H9 (cell line): ENCODE measurements around the gene MAP3K12. TPM values are rescaled to one million over a fixed set of nuclear protein-coding genes. Genes with fewer than 3 reads are reported as not detected.

Experiments used
- DNase-seq: peaks from one replicate; pipeline ENCODE4 v3.0.0-alpha.2; 2017
- H2AFZ ChIP-seq: one replicate; pipeline ENCODE4 v1.6.1; 2013; ENCODE audit warnings: mild to moderate bottlenecking, low read length, control low read depth, moderate library complexity
- H2AK5ac ChIP-seq: 2 replicates; pipeline ENCODE4 v1.6.1; 2013; ENCODE audit warnings: low read length, control low read depth, mixed read lengths; ENCODE audit not compliant: insufficient read length
- H2BK120ac ChIP-seq: one replicate; pipeline ENCODE4 v1.6.1; 2013; ENCODE audit warnings: low read depth, mild to moderate bottlenecking, low read length, control low read depth, inconsistent platforms; ENCODE audit not compliant: poor library complexity, severe bottlenecking
- H2BK12ac ChIP-seq: 2 replicates; pipeline ENCODE4 v1.6.1; 2013; ENCODE audit warnings: low read length, control low read depth, mixed read lengths, low read depth; ENCODE audit not compliant: insufficient read length
- H2BK15ac ChIP-seq: 2 replicates; pipeline ENCODE4 v1.6.1; 2013; ENCODE audit warnings: low read depth, low read length, control low read depth
- H2BK20ac ChIP-seq: one replicate; pipeline ENCODE4 v1.6.1; 2013; ENCODE audit warnings: low read depth, mild to moderate bottlenecking, low read length, control low read depth, inconsistent platforms; ENCODE audit not compliant: poor library complexity, severe bottlenecking
- H2BK5ac ChIP-seq: 2 replicates; pipeline ENCODE4 v1.6.1; 2013; ENCODE audit warnings: low read length, control low read depth, mixed read lengths; ENCODE audit not compliant: insufficient read length
- H3K14ac ChIP-seq: 2 replicates; pipeline ENCODE4 v1.6.1; 2013; ENCODE audit warnings: low read length, control low read depth; ENCODE audit not compliant: insufficient read depth
- H3K18ac ChIP-seq: 2 replicates; pipeline ENCODE4 v1.6.1; 2013; ENCODE audit warnings: low read depth, mild to moderate bottlenecking, mixed read lengths, low read length, control low read depth; ENCODE audit not compliant: insufficient read length
- H3K23ac ChIP-seq: 2 replicates; pipeline ENCODE4 v1.6.1; 2013; ENCODE audit warnings: low read length, control low read depth, mixed read lengths, low read depth; ENCODE audit not compliant: insufficient read length
- H3K23me2 ChIP-seq: 2 replicates; pipeline ENCODE4 v1.6.1; 2013; ENCODE audit warnings: low read depth, mild to moderate bottlenecking, mixed read lengths, low read length, control low read depth; ENCODE audit not compliant: insufficient read length, poor library complexity, severe bottlenecking
- H3K27ac ChIP-seq: 2 replicates; pipeline ENCODE4 v1.5.1; 2013; ENCODE audit warnings: low read length, control low read depth, mixed read lengths, low read depth; ENCODE audit not compliant: insufficient read length
- H3K27me3 ChIP-seq: 2 replicates; pipeline ENCODE4 v1.6.1; 2013; ENCODE audit warnings: low read length, control low read depth, inconsistent platforms; ENCODE audit not compliant: insufficient read depth
- H3K4ac ChIP-seq: 2 replicates; pipeline ENCODE4 v1.6.1; 2013; ENCODE audit warnings: low read depth, mild to moderate bottlenecking, control low read depth, inconsistent platforms, low read length, moderate library complexity
- H3K4me1 ChIP-seq: 2 replicates; pipeline ENCODE4 v1.6.1; 2013; ENCODE audit warnings: low read length, control low read depth, inconsistent platforms; ENCODE audit not compliant: insufficient read depth
- H3K4me2 ChIP-seq: 2 replicates; pipeline ENCODE4 v1.6.1; 2013; ENCODE audit warnings: low read length, control low read depth, mixed read lengths; ENCODE audit not compliant: insufficient read length, insufficient read depth
- H3K56ac ChIP-seq: 2 replicates; pipeline ENCODE4 v1.6.1; 2013; ENCODE audit warnings: low read depth, mild to moderate bottlenecking, mixed read lengths, low read length, control low read depth; ENCODE audit not compliant: insufficient read length
- H3K79me1 ChIP-seq: 2 replicates; pipeline ENCODE4 v1.6.1; 2013; ENCODE audit warnings: low read depth, mild to moderate bottlenecking, moderate library complexity, low read length, control low read depth, inconsistent platforms; ENCODE audit not compliant: insufficient read depth, poor library complexity, severe bottlenecking
- H3K79me2 ChIP-seq: 2 replicates; pipeline ENCODE4 v1.6.1; 2013; ENCODE audit warnings: low read length, control low read depth, inconsistent platforms; ENCODE audit not compliant: insufficient read depth
- H3K9ac ChIP-seq: 2 replicates; pipeline ENCODE4 v1.6.1; 2013; ENCODE audit warnings: low read length, control low read depth, mixed read lengths; ENCODE audit not compliant: insufficient read length; ENCODE audit errors: extremely low read depth
- H3K9me3 ChIP-seq: one replicate; pipeline ENCODE4 v1.6.1; 2013; ENCODE audit warnings: low read depth, low read length, inconsistent platforms; ENCODE audit not compliant: control insufficient read depth
- H3T11ph ChIP-seq: one replicate; pipeline ENCODE4 v1.6.1; 2013; ENCODE audit warnings: mild to moderate bottlenecking, low read length, control low read depth, inconsistent platforms
- H4K20me1 ChIP-seq: one replicate; pipeline ENCODE4 v1.6.1; 2013; ENCODE audit not compliant: control insufficient read depth, insufficient read length, insufficient read depth
- H4K5ac ChIP-seq: 2 replicates; pipeline ENCODE4 v1.6.1; 2013; ENCODE audit warnings: low read depth, mild to moderate bottlenecking, mixed read lengths, low read length, control low read depth; ENCODE audit not compliant: insufficient read length
- H4K8ac ChIP-seq: replicated peaks from 2 replicates; pipeline ENCODE4 v1.6.1; 2013; ENCODE audit warnings: low read length, control low read depth, mixed read lengths, low read depth; ENCODE audit not compliant: insufficient read length
- H4K91ac ChIP-seq: 2 replicates; pipeline ENCODE4 v1.6.1; 2013; ENCODE audit warnings: low read depth, mild to moderate bottlenecking, moderate library complexity, mixed read lengths, low read length, control low read depth; ENCODE audit not compliant: insufficient read length
- H3K27ac Mint-ChIP-seq, 3 experiments: 2 replicates in 2 of 3; 3 replicates in 1 of 3; pipeline ENCODE4 v1.8.0; 2020 to 2021; ENCODE audit warnings: mixed read lengths in 3 of 3, mild to moderate bottlenecking in 1 of 3, moderate library complexity in 1 of 3
- H3K27me3 Mint-ChIP-seq: 2 replicates; pipeline ENCODE4 v1.8.0; 2021; ENCODE audit warnings: low read depth, mild to moderate bottlenecking, moderate library complexity, mixed read lengths
- H3K36me3 Mint-ChIP-seq, 3 experiments: 2 replicates in 2 of 3; 3 replicates in 1 of 3; pipeline ENCODE4 v1.8.0; 2020 to 2021; ENCODE audit warnings: low read depth in 3 of 3, mixed read lengths in 3 of 3; ENCODE audit not compliant: insufficient read depth in 1 of 3
- H3K4me1 Mint-ChIP-seq, 2 experiments: 2 replicates each; pipeline ENCODE4 v1.8.0; 2020; ENCODE audit warnings: mixed read lengths in 2 of 2
- H3K4me3 Mint-ChIP-seq, 2 experiments: 2 replicates in 1 of 2; 3 replicates in 1 of 2; pipeline ENCODE4 v1.8.0; 2020 to 2021; ENCODE audit warnings: mild to moderate bottlenecking in 2 of 2, mixed read lengths in 2 of 2, moderate library complexity in 1 of 2
- H3K9me3 Mint-ChIP-seq, 2 experiments: 2 replicates in 1 of 2; 3 replicates in 1 of 2; pipeline ENCODE4 v1.8.0; 2020; ENCODE audit warnings: mild to moderate bottlenecking in 2 of 2, mixed read lengths in 2 of 2, moderate library complexity in 1 of 2
- WGBS: extraction: QIAGEN DNeasy Blood & Tissue Kit; methylation state at CpG from one replicate; pipeline ENCODE4 v1.1.7; 2013; ENCODE audit warnings: missing lambda C conversion rate, low lambda C conversion rate, mixed read lengths; ENCODE audit not compliant: insufficient read length; ENCODE audit errors: extremely low coverage; 5-methylcytosine and 5-hydroxymethylcytosine counted together
- total RNA-seq: library from RNA; stranded (reverse); gene quantifications from 2 replicates; pipeline ENCODE4 v1.2.1, GENCODE V29; 2021
- TF ChIP-seq, protein P1 (sequence below): fragments of 200-600 bp; sonication (generic); conservative IDR thresholded peaks from 3 replicates; pipeline ENCODE4 v1.8.0; 2021; ENCODE audit warnings: antibody characterized with exemption, mild to moderate bottlenecking

Gene MAP3K12
- total RNA-seq, 1 experiment from 2014 or later = 22.3 TPM

DNA sequence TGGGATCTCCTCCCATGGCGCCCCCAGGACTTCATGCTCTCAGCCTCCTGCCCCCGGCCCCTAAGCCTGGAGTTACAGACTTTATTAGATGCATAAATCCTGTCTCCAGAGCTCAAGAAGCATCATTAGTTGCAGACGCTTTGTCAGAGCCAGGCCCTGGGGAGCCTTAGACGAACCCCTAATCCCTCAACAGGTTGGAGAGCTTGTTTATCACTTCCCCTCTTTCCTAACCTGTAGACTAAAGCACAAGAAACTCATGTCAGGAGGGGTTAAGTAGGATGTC lies 8.3 kb upstream of the MAP3K12 start:
- Histone ChIP-seq H2AFZ (no peak overlapping the region), H2BK12ac (no peak overlapping the region), H3K9me3 (no peaks in the 10 kb centered on the region), H3K79me1 (no peaks in the 10 kb centered on the region), H4K91ac (no peak overlapping the region), H3K27ac (no peak overlapping the region), H3K18ac (no peak overlapping the region), H3T11ph (no peak overlapping the region), H2BK5ac (no peak overlapping the region), H2BK120ac (no peak overlapping the region), H2AK5ac (no peak overlapping the region), H3K23me2 (no peaks in the 10 kb centered on the region), H3K79me2 (no peaks in the 10 kb centered on the region), H3K27me3 (no peaks in the 10 kb centered on the region), H3K4me2 (no peak overlapping the region), H3K14ac (no peak overlapping the region), H3K23ac (no peak overlapping the region), H3K9ac (no peak overlapping the region), H3K4me1 (no peaks in the 10 kb centered on the region), H4K20me1 (no peaks in the 10 kb centered on the region), H3K4ac (no peak overlapping the region), H2BK15ac (no peak overlapping the region), H2BK20ac (no peak overlapping the region), H3K56ac (no peak overlapping the region), H4K8ac (no peak overlapping the region), H4K5ac (no peak overlapping the region)
- DNase-seq = no peak
- no peak overlapping the region for H3K4me3 Mint-ChIP-seq
- H3K36me3 Mint-ChIP-seq = peaks cover 19 to 36% (median 29%) of the 10 kb centered on the region in 3 experiments
- TF ChIP-seq, protein P1, sequence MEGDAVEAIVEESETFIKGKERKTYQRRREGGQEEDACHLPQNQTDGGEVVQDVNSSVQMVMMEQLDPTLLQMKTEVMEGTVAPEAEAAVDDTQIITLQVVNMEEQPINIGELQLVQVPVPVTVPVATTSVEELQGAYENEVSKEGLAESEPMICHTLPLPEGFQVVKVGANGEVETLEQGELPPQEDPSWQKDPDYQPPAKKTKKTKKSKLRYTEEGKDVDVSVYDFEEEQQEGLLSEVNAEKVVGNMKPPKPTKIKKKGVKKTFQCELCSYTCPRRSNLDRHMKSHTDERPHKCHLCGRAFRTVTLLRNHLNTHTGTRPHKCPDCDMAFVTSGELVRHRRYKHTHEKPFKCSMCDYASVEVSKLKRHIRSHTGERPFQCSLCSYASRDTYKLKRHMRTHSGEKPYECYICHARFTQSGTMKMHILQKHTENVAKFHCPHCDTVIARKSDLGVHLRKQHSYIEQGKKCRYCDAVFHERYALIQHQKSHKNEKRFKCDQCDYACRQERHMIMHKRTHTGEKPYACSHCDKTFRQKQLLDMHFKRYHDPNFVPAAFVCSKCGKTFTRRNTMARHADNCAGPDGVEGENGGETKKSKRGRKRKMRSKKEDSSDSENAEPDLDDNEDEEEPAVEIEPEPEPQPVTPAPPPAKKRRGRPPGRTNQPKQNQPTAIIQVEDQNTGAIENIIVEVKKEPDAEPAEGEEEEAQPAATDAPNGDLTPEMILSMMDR = no peak
- no peaks in the 10 kb centered on the region for H3K9me3 Mint-ChIP-seq
- no CpG with 5 or more reads among the region's 4 CpGs for WGBS
- peak overlapping the region in 2 of 3 experiments; percentile 71 to 85; a peak in 5 of 7 replicates for H3K27ac Mint-ChIP-seq
- H3K27me3 Mint-ChIP-seq = no peaks in the 10 kb centered on the region
- H3K4me1 Mint-ChIP-seq = peaks cover 5 to 11% of the 10 kb centered on the region in 2 experiments; a peak in 3 of 4 replicates
